ENCODE data around the gene SPECC1L.
"Not testable (repeated sequence)": the region's sequence is repeated elsewhere in the genome, so short reads cannot be mapped to it uniquely, and the experiment has no call there.

Gene SPECC1L

GRCh38 chr22:24291515-24292201 is 21.0 kb downstream of the SPECC1L start:
- TF ChIP-seq CTCF (IDR thresholded peaks at IDR 0.05; ENCODE audit: low read depth, low read length), result no peak
- DNase-seq (ENCODE audit: low read depth in 2 of 2), result no peak
- no peak overlapping the region for H3K4me3 ChIP-seq (replicated peaks in 1 of 2; ENCODE audit: low read depth in 2 of 2, low read length in 2 of 2)

- DNase-seq (ENCODE audit: low read depth in 2 of 2); H3K4me3 ChIP-seq (replicated peaks in 1 of 2; ENCODE audit: low read depth in 2 of 2, low read length in 2 of 2): not testable (repeated sequence)
Measured at GRCh38 chr22:24292202-24292830, 21.7 kb downstream of the SPECC1L start.

- DNase-seq (ENCODE audit: low read depth in 2 of 2); H3K4me3 ChIP-seq (replicated peaks in 1 of 2; ENCODE audit: low read depth in 2 of 2, low read length in 2 of 2): not testable (repeated sequence)
Measured at GRCh38 chr22:24294913-24295312, 24.3 kb downstream of the SPECC1L start.

GRCh38 chr22:24298497-24299155 is 28.0 kb downstream of the SPECC1L start:
- not testable (repeated sequence) for H3K4me3 ChIP-seq (replicated peaks in 1 of 2; ENCODE audit: low read depth in 2 of 2, low read length in 2 of 2)

GRCh38 chr22:24300522-24300921 is 29.9 kb downstream of the SPECC1L start:
- DNase-seq (ENCODE audit: low read depth in 2 of 2); H3K4me3 ChIP-seq (replicated peaks in 1 of 2; ENCODE audit: low read depth in 2 of 2, low read length in 2 of 2): not testable (repeated sequence)

More at GRCh38 chr22:24298497-24299155, 28.0 kb downstream of the SPECC1L start:
- DNase-seq (ENCODE audit: low read depth in 2 of 2), result not testable (repeated sequence)

- TF ChIP-seq CTCF (IDR thresholded peaks at IDR 0.05; ENCODE audit: low read depth, low read length), result no peak
- no peak for DNase-seq (ENCODE audit: low read depth in 2 of 2)
Measured at GRCh38 chr22:24302591-24302990, 32.0 kb downstream of the SPECC1L start.

GRCh38 chr22:24303007-24303406 is 32.4 kb downstream of the SPECC1L start:
- TF ChIP-seq CTCF (IDR thresholded peaks at IDR 0.05; ENCODE audit: low read depth, low read length), result no peak
- no peak overlapping the region for H3K4me3 ChIP-seq (replicated peaks in 1 of 2; ENCODE audit: low read depth in 2 of 2, low read length in 2 of 2)
- no peak for DNase-seq (ENCODE audit: low read depth in 2 of 2)

More at GRCh38 chr22:24302591-24302990, 32.0 kb downstream of the SPECC1L start:
- H3K4me3 ChIP-seq (replicated peaks in 1 of 2; ENCODE audit: low read depth in 2 of 2, low read length in 2 of 2), result no peak overlapping the region

- no peak for DNase-seq (ENCODE audit: low read depth in 2 of 2)
- TF ChIP-seq CTCF (IDR thresholded peaks at IDR 0.05; ENCODE audit: low read depth, low read length), result no peak
Measured at GRCh38 chr22:24304062-24304675, 33.5 kb downstream of the SPECC1L start.

More at GRCh38 chr22:24304062-24304675, 33.5 kb downstream of the SPECC1L start:
- H3K4me3 ChIP-seq (replicated peaks in 1 of 2; ENCODE audit: low read depth in 2 of 2, low read length in 2 of 2), result no peak overlapping the region

Measured in cardiac fibroblast (primary cell).